ENCODE results near the gene MYO9B.

The MYO9B gene

DNA sequence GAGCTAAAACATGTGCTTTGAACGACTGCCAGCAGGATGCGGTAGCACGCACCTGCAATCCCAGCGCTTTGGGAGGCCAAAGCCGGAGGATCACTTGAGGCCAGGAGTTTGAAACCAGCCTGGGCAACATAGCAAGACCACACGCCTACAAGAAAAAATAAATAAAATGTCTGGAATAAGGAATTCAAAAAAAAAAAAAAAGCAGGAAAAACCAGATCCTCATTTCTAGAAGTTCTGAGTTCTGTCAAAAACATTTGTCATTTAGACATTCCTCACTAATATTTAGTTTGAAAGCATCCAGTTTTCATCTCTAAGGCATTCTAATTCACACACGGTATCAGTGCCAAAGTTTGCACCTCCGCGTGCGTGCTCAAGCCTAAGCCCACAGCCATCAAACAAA, 102.7 kb downstream of the MYO9B start:
- no peak overlapping the region for H3K4me3 ChIP-seq (ENCODE audit: low read length, poor library complexity, severe bottlenecking)
- peaks cover 36% of the 10 kb centered on the region; the same call in 1 of the 2 replicates for H3K36me3 ChIP-seq (ENCODE audit: insufficient read depth, low read length)
- no peaks in the 10 kb centered on the region for H3K9me2 ChIP-seq (replicated peaks; ENCODE audit: low read depth, low read length)
- no peak overlapping the region for H3K4me2 ChIP-seq (ENCODE audit: low read depth, low read length, poor library complexity, severe bottlenecking)
- no peak overlapping the region for H2AFZ ChIP-seq (ENCODE audit: low read length)
- TF ChIP-seq, protein P1, sequence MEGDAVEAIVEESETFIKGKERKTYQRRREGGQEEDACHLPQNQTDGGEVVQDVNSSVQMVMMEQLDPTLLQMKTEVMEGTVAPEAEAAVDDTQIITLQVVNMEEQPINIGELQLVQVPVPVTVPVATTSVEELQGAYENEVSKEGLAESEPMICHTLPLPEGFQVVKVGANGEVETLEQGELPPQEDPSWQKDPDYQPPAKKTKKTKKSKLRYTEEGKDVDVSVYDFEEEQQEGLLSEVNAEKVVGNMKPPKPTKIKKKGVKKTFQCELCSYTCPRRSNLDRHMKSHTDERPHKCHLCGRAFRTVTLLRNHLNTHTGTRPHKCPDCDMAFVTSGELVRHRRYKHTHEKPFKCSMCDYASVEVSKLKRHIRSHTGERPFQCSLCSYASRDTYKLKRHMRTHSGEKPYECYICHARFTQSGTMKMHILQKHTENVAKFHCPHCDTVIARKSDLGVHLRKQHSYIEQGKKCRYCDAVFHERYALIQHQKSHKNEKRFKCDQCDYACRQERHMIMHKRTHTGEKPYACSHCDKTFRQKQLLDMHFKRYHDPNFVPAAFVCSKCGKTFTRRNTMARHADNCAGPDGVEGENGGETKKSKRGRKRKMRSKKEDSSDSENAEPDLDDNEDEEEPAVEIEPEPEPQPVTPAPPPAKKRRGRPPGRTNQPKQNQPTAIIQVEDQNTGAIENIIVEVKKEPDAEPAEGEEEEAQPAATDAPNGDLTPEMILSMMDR (conservative IDR thresholded peaks at IDR 0.05; ENCODE audit: low read length): no peak
- TF ChIP-seq EZH2phosphoT487 (IDR thresholded peaks at IDR 0.05; ENCODE audit: borderline replicate concordance): no peak
- H3K27me3 ChIP-seq (ENCODE audit: insufficient read depth, low read length, poor library complexity, severe bottlenecking): no peaks in the 10 kb centered on the region
- H3F3A ChIP-seq (ENCODE audit: low read depth): no peaks in the 10 kb centered on the region
- H3K4me1 ChIP-seq (ENCODE audit: insufficient read depth, low read length, poor library complexity, severe bottlenecking): peaks cover 3% of the 10 kb centered on the region
- no peak overlapping the region for H3K9ac ChIP-seq (ENCODE audit: low read depth, low read length, poor library complexity, severe bottlenecking)
- H4K20me1 ChIP-seq (ENCODE audit: insufficient read depth, low read length, poor library complexity, severe bottlenecking): no peaks in the 10 kb centered on the region
- no peaks in the 10 kb centered on the region for H3K9me3 ChIP-seq (ENCODE audit: insufficient read depth, low read depth, low read length)
- no peaks in the 10 kb centered on the region for H3K79me2 ChIP-seq (ENCODE audit: insufficient read depth, low read length)

GRCh38 chr19:17180997-17181702, 105.6 kb downstream of the MYO9B start:
- Histone ChIP-seq H3K79me2 (ENCODE audit: insufficient read depth, low read length) (no peaks in the 10 kb centered on the region), H3K9me3 (ENCODE audit: insufficient read depth, low read depth, low read length) (no peaks in the 10 kb centered on the region), H3K4me1 (ENCODE audit: insufficient read depth, low read length, poor library complexity, severe bottlenecking) (peaks cover 19% of the 10 kb centered on the region), H3K4me3 (ENCODE audit: low read length, poor library complexity, severe bottlenecking) (no peak overlapping the region), H3K9me2 (replicated peaks; ENCODE audit: low read depth, low read length) (no peaks in the 10 kb centered on the region), H3F3A (ENCODE audit: low read depth) (no peaks in the 10 kb centered on the region), H3K27me3 (ENCODE audit: insufficient read depth, low read length, poor library complexity, severe bottlenecking) (no peaks in the 10 kb centered on the region), H3K4me2 (ENCODE audit: low read depth, low read length, poor library complexity, severe bottlenecking) (no peak overlapping the region), H4K20me1 (ENCODE audit: insufficient read depth, low read length, poor library complexity, severe bottlenecking) (no peaks in the 10 kb centered on the region), H3K36me3 (ENCODE audit: insufficient read depth, low read length) (peaks cover 34% of the 10 kb centered on the region; the same call in 1 of the 2 replicates), H2AFZ (ENCODE audit: low read length) (no peak overlapping the region), H3K9ac (ENCODE audit: low read depth, low read length, poor library complexity, severe bottlenecking) (no peak overlapping the region)
- no peak for TF ChIP-seq EZH2phosphoT487 (IDR thresholded peaks at IDR 0.05; ENCODE audit: borderline replicate concordance)
- TF ChIP-seq, protein P1 (conservative IDR thresholded peaks at IDR 0.05; ENCODE audit: low read length): no peak

GRCh38 chr19:17183271-17183761, 107.7 kb downstream of the MYO9B start:
- H3K4me1 ChIP-seq (ENCODE audit: insufficient read depth, low read length, poor library complexity, severe bottlenecking): peaks cover 19% of the 10 kb centered on the region
- no peaks in the 10 kb centered on the region for H3K79me2 ChIP-seq (ENCODE audit: insufficient read depth, low read length)
- no peaks in the 10 kb centered on the region for H3F3A ChIP-seq (ENCODE audit: low read depth)
- no peaks in the 10 kb centered on the region for H3K9me3 ChIP-seq (ENCODE audit: insufficient read depth, low read depth, low read length)
- H3K9ac ChIP-seq (ENCODE audit: low read depth, low read length, poor library complexity, severe bottlenecking): peak overlapping the region; percentile 43
- no peaks in the 10 kb centered on the region for H3K27me3 ChIP-seq (ENCODE audit: insufficient read depth, low read length, poor library complexity, severe bottlenecking)
- H3K36me3 ChIP-seq (ENCODE audit: insufficient read depth, low read length): peaks cover 29% of the 10 kb centered on the region; the same call in 1 of the 2 replicates
- H3K4me2 ChIP-seq (ENCODE audit: low read depth, low read length, poor library complexity, severe bottlenecking): peak overlapping the region; percentile 72
- H2AFZ ChIP-seq (ENCODE audit: low read length): no peak overlapping the region
- peak overlapping the region; percentile 53 for H3K4me3 ChIP-seq (ENCODE audit: low read length, poor library complexity, severe bottlenecking)
- no peak for TF ChIP-seq EZH2phosphoT487 (IDR thresholded peaks at IDR 0.05; ENCODE audit: borderline replicate concordance)
- TF ChIP-seq, protein P1 (conservative IDR thresholded peaks at IDR 0.05; ENCODE audit: low read length): peak; percentile 31; the same call in 1 of the 2 replicates
- no peaks in the 10 kb centered on the region for H3K9me2 ChIP-seq (replicated peaks; ENCODE audit: low read depth, low read length)
- H4K20me1 ChIP-seq (ENCODE audit: insufficient read depth, low read length, poor library complexity, severe bottlenecking): no peaks in the 10 kb centered on the region
